Posterior cingulate gyrus (tissue), 11 donors: Measurements from ENCODE around the gene MPC1.

Experiments
- DNase-seq, 10 donors: peaks; one replicate each; pipeline versions ENCODE4 v3.0.0 to v3.0.0-alpha.2; 2020 to 2021; ENCODE audit warnings: mixed read lengths in 3 of 10
- intact Hi-C: fragments of 100-400 bp; cut with DNase I; formaldehyde crosslinking; loops from one replicate; pipeline ENCODE4 v1.15.1; 2023

The MPC1 gene

GRCh38 chr6:166382933-166383801, at the start of gene MPC1:
Gene MPC1, minus strand, starts transcription at chr6:166382940. Its CDS starts 64 bp downstream, at chr6:166382876.
- peak; percentile 92 to 99 (median 96) for DNase-seq
- intact Hi-C loops, result loop anchor here (2.0 to 5.0 kb wide), 4 partner anchors 52 to 244 kb away; partner anchors contain the start of genes PRR18 and RPS6KA2

- peak in 4 of 10 donors; percentile 3 to 49 (median 40) for DNase-seq
- intact Hi-C loops, result no loop called here
Measured at GRCh38 chr6:166430269-166430668, 47.5 kb upstream of the MPC1 start.

GRCh38 chr6:166424431-166424830, 41.7 kb upstream of the MPC1 start:
- peak in 3 of 10 donors; percentile 4 to 69 (median 48) for DNase-seq
- intact Hi-C loops, result loop anchor here (5.0 kb wide), 1 partner anchor 203 kb away; the partner anchor contains the start of gene RPS6KA2

GRCh38 chr6:166423781-166424180, 41.0 kb upstream of the MPC1 start:
- intact Hi-C loops, result loop anchor here (5.0 kb wide), 1 partner anchor 204 kb away; the partner anchor contains the start of gene RPS6KA2
- peak in 8 of 10 donors; percentile 40 to 93 (median 64) for DNase-seq

- peak in 4 of 10 donors; percentile 33 to 83 (median 64) for DNase-seq
- intact Hi-C loops, result loop anchor here (5.0 kb wide), 1 partner anchor 204 kb away; the partner anchor contains the start of gene RPS6KA2
Measured at GRCh38 chr6:166423051-166423745, 40.5 kb upstream of the MPC1 start.

GRCh38 chr6:166422201-166422940, 39.6 kb upstream of the MPC1 start:
- peak in 4 of 10 donors; percentile 50 to 80 (median 56) for DNase-seq
- intact Hi-C loops, result loop anchor here (5.0 kb wide), 1 partner anchor 205 kb away; the partner anchor contains the start of gene RPS6KA2

- DNase-seq, result peak in 4 of 10 donors; percentile 26 to 85 (median 58)
- intact Hi-C loops, result loop anchor here (5.0 kb wide), 1 partner anchor 207 kb away; the partner anchor contains the start of gene RPS6KA2
Measured at GRCh38 chr6:166420351-166420750, 37.6 kb upstream of the MPC1 start.

- DNase-seq, result peak in 3 of 10 donors; percentile 27 to 64 (median 31)
- intact Hi-C loops, result loop anchor here (5.0 kb wide), 1 partner anchor 208 kb away; the partner anchor contains the start of gene RPS6KA2
Measured at GRCh38 chr6:166419717-166420116, 37.0 kb upstream of the MPC1 start.

GRCh38 chr6:166419286-166419685, 36.5 kb upstream of the MPC1 start:
- DNase-seq, result peak in 2 of 10 donors; percentile 34 to 43
- intact Hi-C loops, result no loop called here

- DNase-seq, result peak in 3 of 10 donors; percentile 71 to 82 (median 80)
- intact Hi-C loops, result no loop called here
Measured at GRCh38 chr6:166418691-166419143, 36.0 kb upstream of the MPC1 start.

GRCh38 chr6:166417285-166417691, 34.5 kb upstream of the MPC1 start:
- peak in 2 of 10 donors; percentile 6 to 34 for DNase-seq
- intact Hi-C loops, result no loop called here

- intact Hi-C loops, result no loop called here
- peak in 2 of 10 donors; percentile 14 to 23 for DNase-seq
Measured at GRCh38 chr6:166415833-166416347, 33.1 kb upstream of the MPC1 start.

- intact Hi-C loops, result no loop called here
- peak in 2 of 10 donors; percentile 8 to 36 for DNase-seq
Measured at GRCh38 chr6:166415306-166415705, 32.6 kb upstream of the MPC1 start.

GRCh38 chr6:166413491-166413951, 30.8 kb upstream of the MPC1 start:
- DNase-seq, result peak in 2 of 10 donors; percentile 45 to 68
- intact Hi-C loops, result no loop called here

- DNase-seq, result peak in 2 of 10 donors; percentile 20
- intact Hi-C loops, result no loop called here
Measured at GRCh38 chr6:166412911-166413384, 30.2 kb upstream of the MPC1 start.

- DNase-seq, result peak in 2 of 10 donors; percentile 70 to 77
- intact Hi-C loops, result no loop called here
Measured at GRCh38 chr6:166412156-166412910, 29.6 kb upstream of the MPC1 start.

- intact Hi-C loops, result no loop called here
- peak in 2 of 10 donors; percentile 50 to 61 for DNase-seq
Measured at GRCh38 chr6:166411721-166412151, 29.0 kb upstream of the MPC1 start.

GRCh38 chr6:166411271-166411670, 28.5 kb upstream of the MPC1 start:
- DNase-seq, result peak in 2 of 10 donors; percentile 47 to 56
- intact Hi-C loops, result no loop called here
